IMR-90 (cell line): ENCODE measurements around the gene MGLL. TPM values are rescaled to one million over a fixed set of nuclear protein-coding genes. Genes with fewer than 3 reads are reported as not detected.

Experiments used
- ATAC-seq: fragments of 200-7000 bp; cut with Tn5 transposase; 2 replicates; pipeline ENCODE4 v1.9.1; 2020; ENCODE audit warnings: low read depth, mild to moderate bottlenecking, moderate library complexity
- BruUV-seq: library from RNA; stranded (reverse); fragments of 400-500 nt; replicated peaks from 2 replicates; lab custom pipeline; 2021; lab: Mats Ljungman, UMichigan
- CTCF ChIA-PET: fragments of 300-600 bp; formaldehyde crosslinking; extraction: SDS; loops from one replicate; lab custom pipeline; 2021; ENCODE audit warnings: antibody characterized with exemption; lab: Yijun Ruan, JAX
- POLR2A ChIA-PET: fragments of 300-600 bp; sonication (Branson Sonifier 250); formaldehyde crosslinking; loops from one replicate; lab custom pipeline; 2022; ENCODE audit warnings: antibody characterized with exemption; ENCODE audit not compliant: unreplicated experiment; lab: Charles Lee
- DNase-seq: peaks from one replicate; pipeline ENCODE4 v3.0.0; 2013
- H2AFZ ChIP-seq: replicated peaks from 2 replicates; pipeline ENCODE3; 2013; ENCODE audit warnings: low read length, mild to moderate bottlenecking; ENCODE audit not compliant: poor library complexity
- H2AK5ac ChIP-seq: 2 replicates; pipeline ENCODE4 v1.6.1; 2013; ENCODE audit warnings: low read depth, low read length, inconsistent platforms
- H2AK9ac ChIP-seq: replicated peaks from 2 replicates; pipeline ENCODE3; 2013; ENCODE audit warnings: mild to moderate bottlenecking, low read depth, low read length, moderate library complexity; ENCODE audit not compliant: poor library complexity
- H2BK120ac ChIP-seq: 2 replicates; pipeline ENCODE4 v1.6.1; 2013; ENCODE audit warnings: low read depth, low read length, inconsistent platforms
- H2BK15ac ChIP-seq: 3 replicates; pipeline ENCODE4 v1.6.1; 2013; ENCODE audit warnings: low read depth, low read length, inconsistent platforms
- H2BK20ac ChIP-seq: 2 replicates; pipeline ENCODE4 v1.6.1; 2013; ENCODE audit warnings: low read depth, mild to moderate bottlenecking, inconsistent platforms, low read length, moderate library complexity
- H2BK5ac ChIP-seq: 2 replicates; pipeline ENCODE4 v1.6.1; 2013; ENCODE audit warnings: mild to moderate bottlenecking, low read depth, low read length, inconsistent platforms; ENCODE audit not compliant: poor library complexity, severe bottlenecking
- H3K14ac ChIP-seq: replicated peaks from 2 replicates; pipeline ENCODE4 v1.6.1; 2013; ENCODE audit warnings: low read depth, low read length, inconsistent platforms
- H3K18ac ChIP-seq: 2 replicates; pipeline ENCODE4 v1.6.1; 2013; ENCODE audit warnings: low read depth, low read length, control low read depth
- H3K23ac ChIP-seq: 2 replicates; pipeline ENCODE4 v1.6.1; 2013; ENCODE audit warnings: low read depth, low read length, inconsistent platforms
- H3K27ac ChIP-seq: 2 replicates; pipeline ENCODE4 v1.5.1; 2013; ENCODE audit warnings: mild to moderate bottlenecking, control low read depth, low read length; ENCODE audit not compliant: insufficient read depth
- H3K27me3 ChIP-seq: 2 replicates; pipeline ENCODE4 v1.6.1; 2013; ENCODE audit warnings: low read length; ENCODE audit not compliant: control insufficient read depth, insufficient read depth
- H3K36me3 ChIP-seq: 2 replicates; pipeline ENCODE4 v1.6.1; 2013; ENCODE audit warnings: low read length, mixed read lengths; ENCODE audit not compliant: control insufficient read depth, insufficient read depth
- H3K4ac ChIP-seq: 2 replicates; pipeline ENCODE4 v1.6.1; 2013; ENCODE audit warnings: low read depth, low read length, inconsistent platforms
- H3K4me1 ChIP-seq: 2 replicates; pipeline ENCODE4 v1.6.1; 2013; ENCODE audit warnings: low read length, mixed read lengths; ENCODE audit not compliant: control insufficient read depth, insufficient read depth
- H3K4me2 ChIP-seq: 2 replicates; pipeline ENCODE4 v1.6.1; 2013; ENCODE audit warnings: low read depth, mild to moderate bottlenecking, control low read depth, low read length, moderate library complexity
- H3K4me3 ChIP-seq: 2 replicates; pipeline ENCODE4 v1.5.1; 2013; ENCODE audit warnings: low read depth, mild to moderate bottlenecking, control low read depth, low read length, moderate library complexity; ENCODE audit not compliant: insufficient read depth
- H3K56ac ChIP-seq: 2 replicates; pipeline ENCODE4 v1.6.1; 2013; ENCODE audit warnings: low read length, inconsistent platforms; ENCODE audit not compliant: insufficient read depth; ENCODE audit errors: extremely low read depth
- H3K79me1 ChIP-seq, 2 experiments: 2 replicates each; pipeline ENCODE4 v1.6.1; 2013; ENCODE audit warnings: low read length in 2 of 2, inconsistent platforms in 1 of 2, low read depth in 1 of 2
- H3K9ac ChIP-seq: 2 replicates; pipeline ENCODE4 v1.6.1; 2013; ENCODE audit warnings: low read depth, low read length, control low read depth
- H3K9me1 ChIP-seq: 2 replicates; pipeline ENCODE4 v1.6.1; 2013; ENCODE audit warnings: low read length, inconsistent platforms; ENCODE audit not compliant: insufficient read depth
- H3K9me3 ChIP-seq: 2 replicates; pipeline ENCODE4 v1.6.1; 2013; ENCODE audit warnings: low read length; ENCODE audit not compliant: control insufficient read depth, insufficient read depth
- H4K20me1 ChIP-seq: 2 replicates; pipeline ENCODE4 v1.6.1; 2013; ENCODE audit warnings: low read length, inconsistent platforms; ENCODE audit not compliant: insufficient read depth
- H4K5ac ChIP-seq: 2 replicates; pipeline ENCODE4 v1.6.1; 2013; ENCODE audit warnings: mild to moderate bottlenecking, low read depth, low read length, control low read depth
- H4K8ac ChIP-seq, 2 experiments: 2 replicates each; pipeline ENCODE4 v1.6.1; 2013; ENCODE audit warnings: low read depth in 2 of 2, low read length in 2 of 2, control low read depth in 1 of 2, inconsistent platforms in 1 of 2
- H4K91ac ChIP-seq: 2 replicates; pipeline ENCODE4 v1.6.1; 2013; ENCODE audit warnings: low read depth, low read length, inconsistent platforms; ENCODE audit not compliant: insufficient read depth
- BHLHE40 ChIP-seq: fragments of 150-350 bp; IDR thresholded peaks from 2 replicates; pipeline ENCODE4 v1.6.1; 2016; ENCODE audit warnings: mild to moderate bottlenecking, low read depth, low read length
- CEBPB ChIP-seq: IDR thresholded peaks from 2 replicates; pipeline ENCODE4 v1.6.1; 2012; ENCODE audit warnings: low read depth, low read length, improper control_type of control experiment
- MAZ ChIP-seq: IDR thresholded peaks from 2 replicates; pipeline ENCODE4 v1.6.1; 2012; ENCODE audit warnings: low read depth, mild to moderate bottlenecking, low read length, improper control_type of control experiment, moderate library complexity, borderline replicate concordance
- NFE2L2 ChIP-seq: fragments of 150-350 bp; IDR thresholded peaks from 2 replicates; pipeline ENCODE4 v1.6.1; 2016; ENCODE audit warnings: low read depth, mild to moderate bottlenecking, low read length
- POLR2A ChIP-seq: IDR thresholded peaks from 2 replicates; pipeline ENCODE4 v1.6.1; 2012; ENCODE audit warnings: mild to moderate bottlenecking, low read depth, low read length
- RAD21 ChIP-seq: IDR thresholded peaks from 2 replicates; pipeline ENCODE4 v1.6.1; 2012; ENCODE audit warnings: low read length, improper control_type of control experiment
- RCOR1 ChIP-seq: IDR thresholded peaks from 2 replicates; pipeline ENCODE4 v1.6.1; 2012; ENCODE audit warnings: mild to moderate bottlenecking, low read length, improper control_type of control experiment; ENCODE audit not compliant: insufficient replicate concordance
- RFX5 ChIP-seq: IDR thresholded peaks from 2 replicates; pipeline ENCODE4 v1.8.0; 2012; ENCODE audit warnings: low read depth, mild to moderate bottlenecking, low read length, moderate library complexity
- SMC3 ChIP-seq: fragments of 150-350 bp; IDR thresholded peaks from 2 replicates; pipeline ENCODE4 v1.6.1; 2016; ENCODE audit warnings: low read depth, mild to moderate bottlenecking, antibody characterized with exemption, low read length, moderate library complexity
- dilution Hi-C: fragments of 300-500 bp; cut with HindIII; formaldehyde crosslinking; loops from one replicate; pipeline ENCODE4 v1.14.3; 2018; ENCODE audit warnings: low sequenced_read_pairs; ENCODE audit not compliant: unreplicated experiment
- in situ Hi-C: fragments of 300-500 bp; cut with MboI; formaldehyde crosslinking; loops from 3 replicates; pipeline ENCODE4 v1.14.3; 2019; ENCODE audit warnings: low sequenced_read_pairs, inconsistent platforms, mixed read lengths
- intact Hi-C: fragments of 100-400 bp; cut with micrococcal nuclease; formaldehyde crosslinking; loops from 2 replicates; pipeline ENCODE4 v1.10.0; 2022
- polyA plus RNA-seq, 3 experiments: library from polyadenylated mRNA; depleted of rRNA; stranded (reverse); fragments of >200 nt; gene quantifications; 2 replicates each; pipeline ENCODE4 v1.2.3, GENCODE V29; 2012; ENCODE audit warnings: low replicate concordance in 1 of 3
- total RNA-seq: library from RNA; depleted of rRNA; stranded (reverse); fragments of >200 nt; gene quantifications from 2 replicates; pipeline ENCODE4 v1.2.3, GENCODE V29; 2012
- TF ChIP-seq, protein P1 (sequence below): fragments of 150-350 bp; IDR thresholded peaks from 2 replicates; pipeline ENCODE4 v1.6.1; 2017; ENCODE audit warnings: mild to moderate bottlenecking, antibody characterized with exemption, low read length, low read depth

The MGLL gene
- total and polyA plus RNA-seq, 2 of the 4 experiments (the other 2 are of a cell fraction) = 23.7 to 60.6 TPM

DNA sequence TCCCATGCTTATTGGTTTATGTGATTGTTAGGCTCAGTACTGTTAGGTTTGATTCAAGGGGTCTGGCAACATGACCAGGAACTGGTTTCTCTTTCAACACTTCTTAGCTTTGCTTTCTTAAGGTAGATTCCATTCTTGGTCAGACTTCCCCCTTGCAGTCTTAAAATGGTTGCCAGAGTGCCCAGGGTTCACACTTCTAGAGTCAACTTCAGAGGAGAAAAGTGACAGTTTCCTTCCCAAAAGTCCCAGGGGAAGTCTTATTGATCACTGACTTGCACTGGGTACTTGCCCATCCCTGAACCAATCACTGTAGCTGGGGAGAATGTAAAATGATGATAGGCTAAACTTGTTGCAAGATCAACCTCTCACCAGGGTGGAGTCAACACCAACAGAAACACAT is 14.1 kb downstream of the MGLL start:
- H2BK20ac ChIP-seq = no peak overlapping the region
- no peak overlapping the region for H3K18ac ChIP-seq
- H3K27ac ChIP-seq = no peak overlapping the region
- in situ Hi-C loops = no loop called here
- DNase-seq (no peak), ATAC-seq (no peak)
- H3K9ac ChIP-seq = no peak overlapping the region
- no peak overlapping the region for H4K8ac ChIP-seq
- dilution Hi-C loops = no loop called here
- intact Hi-C loops = no loop called here
- no peaks in the 10 kb centered on the region for H4K20me1 ChIP-seq
- no peak overlapping the region for H3K4me3 ChIP-seq
- H4K5ac ChIP-seq = no peak overlapping the region
- H3K4me2 ChIP-seq = no peak overlapping the region
- BruUV-seq = no TSS peak
- H2BK15ac ChIP-seq = no peak overlapping the region
- H4K91ac ChIP-seq = no peak overlapping the region
- H2BK120ac ChIP-seq = no peak overlapping the region
- no peak overlapping the region for H2AFZ ChIP-seq
- no peak overlapping the region for H3K14ac ChIP-seq
- no peak overlapping the region for H3K4ac ChIP-seq
- H3K9me3 ChIP-seq = no peaks in the 10 kb centered on the region
- H3K27me3 ChIP-seq = no peaks in the 10 kb centered on the region
- H2BK5ac ChIP-seq = no peak overlapping the region
- ChIA-PET POLR2A (no interaction called here), CTCF (no interaction called here)
- H3K9me1 ChIP-seq = peaks cover 29% of the 10 kb centered on the region
- TF ChIP-seq RFX5 = no peak
- no peak for TF ChIP-seq NFE2L2
- no peak for TF ChIP-seq RCOR1
- no peak for TF ChIP-seq MAZ
- TF ChIP-seq SMC3 = no peak
- TF ChIP-seq, protein P1, sequence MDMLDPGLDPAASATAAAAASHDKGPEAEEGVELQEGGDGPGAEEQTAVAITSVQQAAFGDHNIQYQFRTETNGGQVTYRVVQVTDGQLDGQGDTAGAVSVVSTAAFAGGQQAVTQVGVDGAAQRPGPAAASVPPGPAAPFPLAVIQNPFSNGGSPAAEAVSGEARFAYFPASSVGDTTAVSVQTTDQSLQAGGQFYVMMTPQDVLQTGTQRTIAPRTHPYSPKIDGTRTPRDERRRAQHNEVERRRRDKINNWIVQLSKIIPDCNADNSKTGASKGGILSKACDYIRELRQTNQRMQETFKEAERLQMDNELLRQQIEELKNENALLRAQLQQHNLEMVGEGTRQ = no peak
- no peak for TF ChIP-seq RAD21
- no peak for TF ChIP-seq BHLHE40
- no peak for TF ChIP-seq CEBPB
- TF ChIP-seq POLR2A = no peak
- H3K23ac ChIP-seq = no peak overlapping the region
- no peak overlapping the region for H3K56ac ChIP-seq
- no peak overlapping the region for H2AK9ac ChIP-seq
- no peak overlapping the region for H2AK5ac ChIP-seq
- peaks cover 14% of the 10 kb centered on the region for H3K4me1 ChIP-seq
- peaks cover 29% of the 10 kb centered on the region for H3K36me3 ChIP-seq
- H3K79me1 ChIP-seq = peaks cover 52 to 84% of the 10 kb centered on the region in 2 experiments
